ENCODE results near the gene LSM4.

- TF ChIP-seq EZH2 (IDR thresholded peaks at IDR 0.05; ENCODE audit: insufficient read depth, poor library complexity, severe bottlenecking): no peak
- TF ChIP-seq EZH2phosphoT487 (IDR thresholded peaks at IDR 0.05; ENCODE audit: insufficient read depth, low read depth): no peak
Observed at GRCh38 chr19:18270326-18270725, 52.5 kb downstream of the LSM4 start.
